Lower leg skin (tissue), 3 donors: Measurements from ENCODE around the gene EHD1.

Source experiments
- CTCF ChIP-seq, 3 donors: fragments of 450-650 bp; IDR thresholded peaks; one replicate each; pipeline ENCODE4 v1.5.1; 2016; ENCODE audit warnings: antibody characterized with exemption in 3 of 3, mild to moderate bottlenecking in 3 of 3, moderate library complexity in 2 of 3
- POLR2A ChIP-seq, 2 donors: fragments of 450-650 bp; IDR thresholded peaks; one replicate each; pipeline ENCODE4 v1.6.1; 2016 to 2017; ENCODE audit warnings: antibody characterized with exemption in 2 of 2, mild to moderate bottlenecking in 1 of 2, moderate library complexity in 1 of 2

GRCh38 chr11:64911142-64911541, 32.7 kb upstream of the EHD1 start:
- TF ChIP-seq CTCF (IDR thresholded peaks at IDR 0.05) (no peak), POLR2A (IDR thresholded peaks at IDR 0.05) (no peak)
